MG63 (cell line): Measurements from ENCODE around the gene KLHL40. TPM values are rescaled to one million over a fixed set of nuclear protein-coding genes. Genes with fewer than 3 reads are reported as not detected.
A peak's percentile ranks its signal among the peaks of the same experiment; 100 is the strongest.

Experiments used
- DNase-seq: peaks from one replicate; pipeline ENCODE4 v3.0.0-alpha.2; 2020
- H3K27me3 ChIP-seq: fragments of 250-450 bp; sonication (Bioruptor Pico); 2 replicates; pipeline ENCODE4 v1.5.1; 2020; ENCODE audit warnings: mild to moderate bottlenecking, moderate library complexity
- H3K36me3 ChIP-seq: fragments of 250-450 bp; sonication (Bioruptor Pico); 2 replicates; pipeline ENCODE4 v1.5.1; 2020; ENCODE audit warnings: mild to moderate bottlenecking, moderate library complexity
- H3K4me3 ChIP-seq: fragments of 250-450 bp; sonication (Bioruptor Pico); 2 replicates; pipeline ENCODE4 v1.5.1; 2020; ENCODE audit warnings: mild to moderate bottlenecking, moderate library complexity
- H3K9me3 ChIP-seq: fragments of 250-450 bp; sonication (Bioruptor Pico); 2 replicates; pipeline ENCODE4 v1.5.1; 2020; ENCODE audit warnings: mild to moderate bottlenecking, moderate library complexity
- total RNA-seq: library from RNA; depleted of rRNA; stranded (reverse); fragments of >200 nt; shearing (Covaris generic); gene quantifications from 2 replicates; pipeline ENCODE4 v1.2.3, GENCODE V29; 2014; ENCODE audit warnings: low replicate concordance

The KLHL40 gene
- total RNA-seq, 1 experiment from 2014 or later = not detected

DNA sequence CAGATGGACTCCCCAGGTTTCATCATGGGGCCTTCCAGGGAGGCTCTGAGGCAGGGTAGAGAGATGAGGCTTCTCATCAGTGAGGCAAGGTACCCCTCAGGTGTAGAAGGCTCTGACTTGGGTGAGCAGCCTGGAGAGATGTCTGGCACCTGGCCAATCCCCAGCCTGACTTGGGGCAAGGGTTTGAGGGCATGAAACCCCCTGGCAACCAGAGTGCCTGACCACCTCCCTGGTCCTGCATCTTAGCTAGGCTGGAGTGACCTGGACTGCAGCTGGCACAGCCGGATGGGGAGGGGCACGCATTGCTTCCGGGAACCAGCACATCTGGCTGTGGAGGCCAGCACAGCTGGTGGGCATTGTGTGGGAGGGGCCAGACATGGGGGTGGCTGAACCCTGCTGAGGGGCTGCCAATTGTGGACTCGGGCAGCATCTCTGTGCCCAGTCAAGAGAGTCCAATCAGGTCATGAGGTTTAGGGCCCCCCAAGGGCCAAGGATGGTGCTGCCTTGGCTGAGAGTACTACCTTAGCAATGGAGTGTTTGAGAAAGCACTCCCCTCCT lies 29.9 kb upstream of the KLHL40 start:
- Histone ChIP-seq H3K9me3 (no peaks in the 10 kb centered on the region), H3K4me3 (peak overlapping the region; percentile 59), H3K36me3 (peaks cover 6% of the 10 kb centered on the region), H3K27me3 (no peaks in the 10 kb centered on the region)
- peak; percentile 69 for DNase-seq

DNA sequence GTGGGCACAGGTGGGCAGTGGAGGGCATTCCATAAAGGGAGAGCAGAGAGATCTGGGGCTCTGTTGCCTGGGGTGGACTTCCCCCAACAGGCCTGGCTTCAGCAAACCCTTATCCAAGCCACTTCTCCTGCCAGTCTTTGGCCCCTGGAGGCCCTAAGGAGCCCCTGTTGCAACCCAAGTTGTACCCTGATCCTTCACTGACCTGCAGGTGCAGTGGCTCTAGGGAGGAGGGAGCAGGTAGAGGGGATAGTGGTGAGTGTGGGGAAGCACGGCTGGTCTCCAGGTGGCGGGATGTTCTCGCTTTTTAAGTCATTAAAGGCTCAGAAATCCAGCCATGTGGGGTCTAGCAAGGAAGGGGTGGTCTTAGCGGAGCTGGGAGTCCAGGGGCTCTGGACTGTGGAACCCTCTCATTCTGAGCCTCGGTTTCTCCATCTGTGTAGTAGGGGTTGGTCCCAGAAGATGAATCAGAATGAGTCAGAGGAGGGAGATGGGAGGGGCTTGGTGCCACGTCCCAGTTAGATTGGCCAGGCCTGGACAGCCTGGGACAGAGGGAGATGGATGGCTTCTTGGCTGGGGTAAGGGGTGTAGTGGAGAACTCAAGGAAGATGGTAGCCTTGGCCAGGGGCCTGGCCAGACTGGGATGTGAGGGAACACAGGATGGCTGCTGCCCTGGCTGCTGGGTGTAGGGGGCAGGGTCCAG lies 29.2 kb upstream of the KLHL40 start:
- H3K27me3 ChIP-seq = no peaks in the 10 kb centered on the region
- no peaks in the 10 kb centered on the region for H3K9me3 ChIP-seq
- H3K36me3 ChIP-seq = peaks cover 6% of the 10 kb centered on the region
- DNase-seq = peak; percentile 50
- H3K4me3 ChIP-seq = no peak overlapping the region

DNA sequence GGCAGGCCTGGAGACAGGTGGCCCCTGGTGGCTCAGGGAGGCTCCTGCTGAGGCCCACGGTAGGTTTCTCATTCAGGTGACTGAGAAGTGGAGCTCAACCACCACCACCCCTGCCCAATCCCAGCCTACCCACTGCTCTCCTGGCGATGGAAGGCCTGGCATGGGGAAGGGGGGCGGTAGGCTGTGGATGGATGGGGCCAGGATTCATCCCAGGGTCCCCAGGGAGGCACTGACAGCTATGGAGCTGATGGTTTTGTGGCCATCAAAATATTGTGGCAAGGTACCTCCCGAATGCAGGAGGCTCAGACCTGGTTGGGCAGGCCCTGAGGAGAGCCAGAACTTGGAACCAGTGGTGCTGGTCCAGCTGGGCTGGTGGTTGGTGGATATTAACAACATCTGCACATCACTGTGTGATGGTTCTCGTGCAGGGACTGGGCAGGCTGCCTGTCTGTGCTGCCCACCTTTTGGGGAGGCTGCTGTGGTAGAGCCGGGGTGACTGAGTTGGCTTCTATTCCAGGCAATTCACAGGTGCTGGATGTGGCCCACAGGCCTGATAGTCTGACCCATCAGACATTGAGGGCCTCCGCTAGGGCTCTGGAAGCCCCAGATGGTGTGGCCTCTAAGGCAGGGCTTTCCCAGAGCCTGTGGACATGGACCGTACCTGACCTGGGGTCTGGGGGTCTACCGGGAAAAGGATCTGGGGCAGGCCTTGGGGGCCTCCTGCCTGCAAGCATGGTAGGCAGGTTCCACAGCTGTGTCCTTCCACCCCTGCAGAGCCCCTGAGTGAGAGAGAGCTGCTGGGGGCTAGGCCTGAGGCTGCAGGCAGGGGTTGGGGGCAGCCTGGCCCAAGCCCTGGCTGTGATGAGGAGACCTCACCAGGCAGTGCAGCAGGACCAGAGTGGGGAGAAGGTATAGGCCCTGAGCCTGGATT lies 28.4 kb upstream of the KLHL40 start:
- no peaks in the 10 kb centered on the region for H3K9me3 ChIP-seq
- peaks cover 6% of the 10 kb centered on the region for H3K36me3 ChIP-seq
- no peak for DNase-seq
- H3K4me3 ChIP-seq = no peak overlapping the region
- H3K27me3 ChIP-seq = no peaks in the 10 kb centered on the region

DNA sequence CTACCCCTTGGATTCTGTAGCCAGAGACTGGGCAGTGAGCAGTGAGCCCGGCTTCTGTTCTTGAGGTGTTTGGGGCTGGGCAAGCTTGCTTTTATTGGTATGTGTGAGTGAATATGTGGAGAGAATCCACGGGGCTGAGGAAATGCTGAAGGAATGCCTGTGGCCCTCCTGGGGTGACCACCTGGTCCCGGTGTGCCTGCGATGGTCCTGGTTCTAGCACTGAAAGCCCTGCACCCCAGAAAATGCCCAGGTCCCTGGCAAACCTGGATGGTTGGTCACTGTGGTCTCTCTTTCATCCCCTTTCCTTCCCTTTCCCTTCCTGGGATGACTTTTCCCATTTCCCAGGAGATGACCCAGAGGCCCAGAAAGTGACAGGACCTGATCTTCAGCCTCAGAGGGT lies 27.7 kb upstream of the KLHL40 start:
- H3K4me3 ChIP-seq = no peak overlapping the region
- H3K27me3 ChIP-seq = no peaks in the 10 kb centered on the region
- no peak for DNase-seq
- no peaks in the 10 kb centered on the region for H3K9me3 ChIP-seq
- peaks cover 6% of the 10 kb centered on the region for H3K36me3 ChIP-seq

DNA sequence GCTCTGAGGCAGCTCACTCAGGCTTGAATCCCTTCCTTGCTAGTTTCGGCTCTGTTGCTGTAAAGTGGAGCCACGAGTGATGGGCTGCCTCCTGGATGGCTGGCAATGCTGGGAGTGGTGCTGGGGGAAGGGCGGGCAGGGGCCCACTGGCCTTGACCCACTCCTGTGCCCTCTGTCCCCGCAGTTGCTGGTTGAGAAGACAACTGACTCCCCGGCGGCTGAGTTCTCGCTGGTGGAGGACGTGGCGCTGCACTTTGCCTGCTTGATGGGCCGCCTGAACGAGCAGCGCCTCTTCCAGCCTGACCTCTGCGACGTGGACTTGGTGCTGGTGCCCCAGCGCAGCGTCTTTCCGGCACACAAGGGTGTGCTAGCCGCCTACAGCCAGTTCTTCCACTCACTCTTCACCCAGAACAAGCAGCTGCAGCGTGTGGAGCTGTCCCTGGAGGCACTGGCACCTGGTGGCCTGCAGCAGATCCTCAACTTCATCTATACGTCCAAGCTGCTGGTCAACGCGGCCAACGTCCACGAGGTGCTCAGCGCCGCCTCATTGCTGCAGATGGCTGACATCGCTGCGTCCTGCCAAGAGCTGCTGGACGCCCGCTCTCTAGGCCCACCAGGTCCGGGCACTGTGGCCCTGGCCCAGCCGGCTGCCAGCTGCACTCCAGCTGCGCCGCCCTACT lies 27.1 kb upstream of the KLHL40 start:
- no peaks in the 10 kb centered on the region for H3K9me3 ChIP-seq
- H3K27me3 ChIP-seq = no peaks in the 10 kb centered on the region
- peaks cover 6% of the 10 kb centered on the region for H3K36me3 ChIP-seq
- no peak overlapping the region for H3K4me3 ChIP-seq
- DNase-seq = no peak

DNA sequence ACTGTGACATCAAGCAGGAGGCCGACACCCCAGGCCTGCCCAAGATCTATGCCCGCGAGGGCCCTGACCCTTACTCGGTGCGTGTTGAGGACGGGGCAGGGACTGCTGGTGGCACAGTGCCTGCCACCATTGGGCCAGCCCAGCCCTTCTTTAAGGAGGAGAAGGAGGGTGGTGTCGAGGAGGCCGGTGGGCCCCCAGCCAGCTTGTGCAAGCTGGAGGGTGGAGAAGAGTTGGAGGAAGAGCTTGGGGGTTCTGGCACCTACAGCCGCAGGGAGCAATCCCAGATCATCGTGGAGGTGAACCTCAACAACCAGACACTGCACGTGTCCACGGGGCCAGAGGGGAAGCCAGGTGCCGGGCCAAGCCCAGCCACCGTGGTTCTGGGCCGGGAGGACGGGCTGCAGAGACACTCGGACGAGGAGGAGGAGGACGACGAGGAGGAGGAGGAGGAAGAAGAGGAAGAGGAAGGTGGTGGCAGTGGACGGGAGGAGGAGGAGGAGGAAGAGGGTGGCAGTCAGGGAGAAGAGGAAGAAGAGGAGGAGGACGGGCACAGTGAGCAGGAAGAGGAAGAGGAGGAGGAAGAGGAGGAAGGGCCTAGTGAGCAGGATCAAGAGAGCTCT lies 26.5 kb upstream of the KLHL40 start:
- no peak for DNase-seq
- Histone ChIP-seq H3K9me3 (no peaks in the 10 kb centered on the region), H3K4me3 (no peak overlapping the region)

DNA sequence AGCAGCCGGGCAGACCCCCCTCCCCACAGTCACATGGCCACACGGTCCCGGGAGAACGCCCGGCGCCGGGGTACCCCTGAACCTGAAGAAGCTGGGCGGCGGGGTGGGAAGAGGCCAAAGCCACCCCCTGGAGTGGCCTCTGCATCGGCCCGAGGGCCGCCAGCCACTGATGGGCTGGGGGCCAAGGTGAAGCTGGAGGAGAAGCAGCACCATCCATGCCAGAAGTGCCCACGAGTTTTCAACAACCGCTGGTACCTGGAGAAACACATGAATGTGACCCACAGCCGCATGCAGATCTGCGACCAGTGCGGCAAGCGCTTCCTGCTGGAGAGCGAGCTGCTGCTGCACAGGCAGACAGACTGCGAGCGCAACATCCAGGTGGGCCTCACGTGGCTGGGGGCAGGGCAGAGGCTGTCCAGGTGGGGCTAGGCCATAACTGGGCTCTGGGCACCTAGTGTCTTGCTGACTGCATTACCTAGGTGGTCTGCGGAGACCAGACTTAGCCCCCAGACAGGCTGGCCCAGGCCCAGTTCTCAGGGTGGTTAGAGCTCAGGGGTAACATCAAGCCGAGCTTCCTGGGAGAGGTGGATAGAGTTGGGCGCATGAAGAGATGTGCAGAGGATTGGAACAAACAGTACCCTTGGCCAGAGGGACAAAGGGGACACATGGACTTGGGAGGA lies 25.7 kb upstream of the KLHL40 start:
- H3K4me3 ChIP-seq = no peak overlapping the region
- no peaks in the 10 kb centered on the region for H3K9me3 ChIP-seq
- no peaks in the 10 kb centered on the region for H3K27me3 ChIP-seq
- no peak for DNase-seq
- peaks cover 6% of the 10 kb centered on the region for H3K36me3 ChIP-seq

More for the DNA sequence above, 26.5 kb upstream of the KLHL40 start:
- peaks cover 6% of the 10 kb centered on the region for H3K36me3 ChIP-seq
- no peaks in the 10 kb centered on the region for H3K27me3 ChIP-seq

DNA sequence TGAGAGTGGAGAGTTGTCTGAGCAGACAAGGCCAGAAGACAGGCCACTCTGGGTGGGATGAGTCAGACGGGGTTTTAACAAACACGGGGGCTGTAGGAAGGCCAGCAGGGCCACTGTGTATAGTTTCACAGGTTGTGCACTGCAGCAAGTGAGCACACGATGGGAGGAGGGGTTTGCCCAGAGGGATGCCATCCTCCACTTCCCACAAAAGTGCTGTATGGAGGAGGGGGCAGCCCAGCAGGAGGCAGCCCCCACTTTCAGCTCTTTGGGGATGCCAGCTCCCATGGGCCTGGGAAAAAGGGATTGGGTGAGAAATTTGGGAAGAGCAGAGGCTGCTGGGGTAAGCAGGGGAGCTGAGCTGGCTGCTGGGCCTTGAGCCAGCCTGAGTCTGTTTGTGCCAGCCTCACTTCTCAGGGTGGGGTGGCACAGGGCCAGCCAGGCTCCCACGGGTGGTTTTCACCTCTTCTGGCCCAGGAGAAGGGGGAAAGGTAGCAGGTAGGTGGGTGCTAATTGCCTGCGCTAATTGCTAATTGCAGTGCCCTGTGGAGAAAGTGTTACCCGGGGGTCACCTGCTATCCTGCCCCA lies 25.1 kb upstream of the KLHL40 start:
- DNase-seq = no peak

DNA sequence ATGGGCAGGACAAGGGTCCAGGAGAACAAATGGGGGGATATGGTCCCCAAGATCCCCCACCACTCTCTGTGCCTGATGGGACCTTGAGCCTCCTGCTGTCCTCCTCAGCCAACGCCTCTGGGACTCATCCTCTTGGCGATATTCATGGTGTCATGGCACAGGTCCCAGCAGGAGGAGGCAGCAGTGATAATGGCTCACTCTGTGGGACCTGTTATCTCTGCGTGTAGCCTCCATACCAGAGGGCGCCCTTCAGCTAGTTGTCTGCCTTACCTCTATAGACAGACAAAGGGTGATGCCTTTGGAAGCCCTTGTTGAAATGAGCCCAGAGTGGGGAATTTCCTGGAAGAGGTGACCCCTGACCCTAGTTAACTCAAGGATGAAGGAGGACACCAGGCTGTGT lies 24.4 kb upstream of the KLHL40 start:
- Histone ChIP-seq H3K4me3 (no peak overlapping the region), H3K9me3 (no peaks in the 10 kb centered on the region), H3K27me3 (no peaks in the 10 kb centered on the region), H3K36me3 (peaks cover 6% of the 10 kb centered on the region)
- no peak for DNase-seq

More for the DNA sequence above, 25.1 kb upstream of the KLHL40 start:
- Histone ChIP-seq H3K9me3 (no peaks in the 10 kb centered on the region), H3K4me3 (no peak overlapping the region), H3K36me3 (peaks cover 6% of the 10 kb centered on the region), H3K27me3 (no peaks in the 10 kb centered on the region)

DNA sequence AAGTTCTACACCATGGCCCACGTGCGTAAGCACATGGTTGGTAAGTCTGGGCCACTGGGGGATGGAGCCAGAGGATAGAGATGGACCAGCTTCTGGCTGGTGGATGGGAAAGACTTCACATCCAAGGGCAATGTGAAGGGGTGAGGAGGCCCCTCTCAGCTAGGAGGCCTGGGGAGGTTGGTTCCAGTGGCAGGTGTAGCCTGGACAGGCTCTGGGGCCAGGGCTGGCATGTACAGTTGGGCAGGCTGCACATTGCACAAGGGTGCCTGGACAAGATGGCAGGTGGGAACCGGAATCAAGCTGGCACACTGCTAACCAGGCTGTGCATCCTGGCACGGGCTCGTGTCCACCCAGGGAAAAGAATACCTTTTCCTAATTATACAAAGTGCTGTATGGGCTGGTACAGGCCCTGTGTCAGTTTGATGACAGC lies 23.7 kb upstream of the KLHL40 start:
- Histone ChIP-seq H3K27me3 (no peaks in the 10 kb centered on the region), H3K9me3 (no peaks in the 10 kb centered on the region), H3K36me3 (peaks cover 6% of the 10 kb centered on the region), H3K4me3 (no peak overlapping the region)
- DNase-seq = no peak

DNA sequence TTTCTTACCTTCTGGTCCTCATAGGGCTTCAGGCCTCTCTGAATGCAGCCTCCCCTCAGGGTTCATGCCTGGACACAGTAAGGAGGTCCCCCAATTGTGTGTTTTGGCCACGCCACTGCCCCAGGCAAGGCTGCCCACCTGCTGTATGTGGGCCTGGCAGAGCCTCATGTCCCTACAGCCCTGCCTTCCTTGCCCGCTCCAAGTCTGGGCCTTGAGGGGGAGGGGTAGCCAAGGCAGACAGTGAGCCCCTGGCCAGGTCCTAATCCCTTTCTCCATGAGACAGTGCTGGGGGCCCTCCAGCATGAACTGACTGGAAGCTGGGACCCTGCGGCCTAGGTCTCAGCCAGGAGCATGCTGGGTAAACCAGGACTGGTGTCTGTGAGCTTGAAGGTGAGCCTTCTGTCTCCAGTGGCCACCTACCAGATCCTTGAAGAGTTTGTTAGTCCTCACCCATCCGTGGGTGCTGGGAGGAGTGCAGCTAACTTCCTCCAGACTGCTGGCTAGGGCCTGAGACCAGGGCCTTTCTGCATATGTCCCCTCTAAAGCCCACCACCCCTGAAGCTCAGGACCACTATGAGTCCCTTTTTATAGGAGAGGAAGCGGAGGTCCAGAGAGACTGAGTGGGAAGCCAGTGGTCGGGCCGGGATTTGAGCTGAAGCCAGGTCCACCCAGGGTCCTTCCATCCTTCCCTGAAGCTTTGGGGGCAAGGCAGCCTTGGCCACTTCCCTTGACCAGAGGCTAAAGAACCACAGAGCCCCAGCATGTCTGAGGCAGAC lies 23.1 kb upstream of the KLHL40 start:
- DNase-seq = no peak
- H3K36me3 ChIP-seq = peaks cover 6% of the 10 kb centered on the region
- H3K4me3 ChIP-seq = no peak overlapping the region

DNA sequence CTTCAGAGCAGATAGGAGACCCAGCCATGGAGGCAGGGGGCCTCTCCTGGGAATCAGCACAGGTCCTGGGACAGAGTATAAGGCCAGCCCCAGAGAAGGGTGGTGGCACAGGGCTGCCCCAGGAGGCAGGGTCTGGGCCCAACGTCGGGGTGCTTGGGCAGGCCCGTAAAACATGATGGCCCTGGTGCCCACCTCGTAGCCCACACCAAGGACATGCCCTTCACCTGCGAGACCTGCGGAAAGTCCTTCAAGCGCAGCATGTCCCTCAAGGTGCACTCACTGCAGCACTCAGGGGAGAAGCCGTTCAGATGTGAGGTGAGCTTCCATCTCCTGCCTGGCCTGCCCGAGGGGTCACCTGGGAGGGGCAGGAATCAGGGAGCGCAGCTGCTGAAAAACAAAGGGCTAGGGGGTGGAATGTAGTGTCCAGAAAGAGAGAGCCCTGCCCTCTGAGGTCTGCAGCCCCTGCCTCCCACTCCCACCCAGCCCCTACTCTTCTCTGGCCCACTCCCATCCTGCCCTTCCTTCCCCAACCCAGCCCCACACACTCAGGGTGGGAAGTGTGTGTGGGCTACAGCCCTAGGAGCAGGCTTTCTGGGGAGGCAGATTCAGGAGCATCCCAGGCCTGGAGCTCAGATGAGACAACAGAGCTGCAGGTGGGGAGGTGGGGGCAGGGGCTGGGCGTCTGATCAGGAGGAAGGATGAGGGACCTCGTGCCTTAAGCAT lies 22.4 kb upstream of the KLHL40 start:
- Histone ChIP-seq H3K36me3 (peaks cover 6% of the 10 kb centered on the region), H3K27me3 (no peaks in the 10 kb centered on the region), H3K9me3 (no peaks in the 10 kb centered on the region), H3K4me3 (no peak overlapping the region)
- no peak for DNase-seq

More for the DNA sequence above, 23.1 kb upstream of the KLHL40 start:
- Histone ChIP-seq H3K27me3 (no peaks in the 10 kb centered on the region), H3K9me3 (no peaks in the 10 kb centered on the region)

DNA sequence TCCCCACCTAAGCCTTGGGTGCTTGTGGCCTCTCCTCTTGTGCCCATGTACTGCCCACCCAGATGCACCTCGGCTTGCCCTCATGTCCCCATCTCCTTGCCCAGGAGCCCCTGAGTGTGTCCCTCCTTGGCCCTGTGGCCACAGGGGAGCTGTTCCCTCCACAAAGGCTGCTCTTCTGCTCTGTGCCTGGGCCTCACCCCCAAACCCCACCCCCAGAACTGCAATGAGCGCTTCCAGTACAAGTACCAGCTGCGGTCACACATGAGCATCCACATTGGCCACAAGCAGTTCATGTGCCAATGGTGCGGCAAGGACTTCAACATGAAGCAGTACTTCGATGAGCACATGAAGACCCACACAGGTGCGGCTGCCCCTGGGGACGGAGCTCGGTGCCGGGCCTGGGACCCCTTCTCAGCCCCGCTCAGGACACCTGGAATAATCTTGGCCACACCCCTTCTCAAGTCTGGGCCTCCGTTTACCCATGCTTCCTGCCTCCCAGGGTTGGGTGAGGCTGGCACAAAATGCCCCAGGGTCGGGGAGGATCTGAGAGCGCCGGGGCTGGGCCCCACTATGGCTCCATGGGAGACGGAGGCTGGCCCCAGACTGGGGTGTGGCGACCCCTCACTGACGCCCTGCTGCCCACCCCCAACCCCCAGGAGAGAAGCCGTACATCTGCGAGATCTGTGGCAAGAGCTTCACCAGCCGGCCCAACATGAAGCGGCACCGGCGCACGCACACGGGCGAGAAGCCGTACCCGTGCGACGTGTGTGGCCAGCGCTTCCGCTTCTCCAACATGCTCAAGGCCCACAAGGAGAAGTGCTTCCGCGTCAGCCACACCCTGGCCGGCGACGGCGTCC lies 21.5 kb upstream of the KLHL40 start:
- DNase-seq = no peak
- Histone ChIP-seq H3K27me3 (no peaks in the 10 kb centered on the region), H3K36me3 (peaks cover 4% of the 10 kb centered on the region), H3K9me3 (no peaks in the 10 kb centered on the region), H3K4me3 (no peak overlapping the region)

DNA sequence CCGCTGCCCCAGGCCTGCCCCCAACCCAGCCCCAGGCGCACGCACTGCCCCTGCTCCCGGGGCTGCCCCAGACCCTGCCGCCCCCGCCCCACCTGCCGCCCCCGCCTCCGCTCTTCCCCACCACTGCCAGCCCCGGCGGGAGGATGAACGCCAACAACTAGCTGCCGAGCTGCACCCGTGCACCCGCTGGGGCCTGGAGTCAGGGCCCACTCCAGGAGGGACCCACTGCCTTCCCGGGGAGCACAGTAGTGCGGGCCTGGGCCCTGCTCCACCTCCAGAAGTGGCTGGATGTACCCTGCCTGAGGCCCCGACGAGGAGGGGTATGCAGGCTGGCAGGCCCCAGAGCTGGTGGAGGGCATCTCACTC lies 20.9 kb upstream of the KLHL40 start:
- Histone ChIP-seq H3K36me3 (peaks cover 4% of the 10 kb centered on the region), H3K4me3 (no peak overlapping the region)
- DNase-seq = no peak

More for the DNA sequence above, 20.9 kb upstream of the KLHL40 start:
- Histone ChIP-seq H3K9me3 (no peaks in the 10 kb centered on the region), H3K27me3 (no peaks in the 10 kb centered on the region)
